GM12864 (cell line): Measurements from ENCODE around the gene PDIK1L.

ENCODE experiments used
- DNase-seq: peaks from one replicate; pipeline ENCODE4 v3.0.0-alpha.2; 2011; ENCODE audit warnings: low read depth
- H3K4me3 ChIP-seq: 2 replicates; pipeline ENCODE4 v1.5.1; 2011; ENCODE audit warnings: mild to moderate bottlenecking, low read depth, low read length, control low read depth
- TF ChIP-seq, protein P1 (sequence below): IDR thresholded peaks from 2 replicates; pipeline ENCODE4 v1.5.1; 2011; ENCODE audit warnings: low read depth, mild to moderate bottlenecking, moderate library complexity, low read length, control low read depth, inconsistent platforms; ENCODE audit errors: missing control alignments

The PDIK1L gene

DNA sequence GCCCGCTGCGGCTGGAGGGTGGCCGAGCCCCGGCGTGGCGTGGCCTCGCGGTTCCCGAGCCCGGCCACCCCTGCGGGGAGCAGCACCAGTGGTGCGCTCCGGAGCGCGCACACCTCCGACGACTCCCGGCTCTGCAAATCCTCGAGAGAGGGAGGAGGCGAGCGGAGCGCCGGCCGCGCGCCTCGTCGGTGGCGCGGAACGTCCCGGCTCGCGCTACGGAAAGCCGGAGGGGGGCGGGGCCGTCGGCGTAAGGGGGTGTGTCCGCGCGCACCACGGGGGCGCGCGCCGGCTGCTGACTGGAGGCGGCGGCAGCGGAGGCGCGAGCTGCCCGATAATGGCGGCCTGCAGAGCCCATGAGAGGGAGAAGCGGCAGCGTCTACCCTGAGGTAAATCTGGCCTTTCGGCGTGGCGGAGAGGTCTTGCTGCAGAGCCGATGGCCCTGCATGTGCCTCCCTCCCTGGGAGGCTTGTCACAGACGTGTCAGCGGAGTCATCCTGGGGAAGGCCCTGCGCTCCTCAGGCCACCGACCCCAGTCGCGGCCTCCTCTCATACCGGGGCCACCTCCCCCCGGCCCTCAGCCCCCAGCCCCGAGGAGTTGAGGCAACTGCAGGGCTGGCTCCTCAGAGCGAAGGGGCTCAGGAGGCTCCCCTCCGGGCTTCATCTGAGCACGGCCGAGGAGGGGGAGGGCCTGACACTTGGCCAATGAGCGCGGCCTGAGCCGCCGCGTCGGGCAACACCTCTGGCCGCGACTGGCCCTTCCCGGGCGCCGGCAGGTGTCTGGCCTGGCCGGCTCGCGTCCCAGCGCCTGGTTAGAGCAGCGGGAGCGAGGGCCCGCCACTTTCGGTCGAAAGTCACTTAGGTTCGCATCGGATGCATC, at the start of gene PDIK1L:
PDIK1L (plus strand) TSS at position 295 of the 877 bp plus-strand sequence. CDS start 2,485 bp downstream, outside the sequence.
- peak; percentile 84 for DNase-seq
- peak within 1 kb of the TSS; percentile 99 for H3K4me3 ChIP-seq
- TF ChIP-seq, protein P1, sequence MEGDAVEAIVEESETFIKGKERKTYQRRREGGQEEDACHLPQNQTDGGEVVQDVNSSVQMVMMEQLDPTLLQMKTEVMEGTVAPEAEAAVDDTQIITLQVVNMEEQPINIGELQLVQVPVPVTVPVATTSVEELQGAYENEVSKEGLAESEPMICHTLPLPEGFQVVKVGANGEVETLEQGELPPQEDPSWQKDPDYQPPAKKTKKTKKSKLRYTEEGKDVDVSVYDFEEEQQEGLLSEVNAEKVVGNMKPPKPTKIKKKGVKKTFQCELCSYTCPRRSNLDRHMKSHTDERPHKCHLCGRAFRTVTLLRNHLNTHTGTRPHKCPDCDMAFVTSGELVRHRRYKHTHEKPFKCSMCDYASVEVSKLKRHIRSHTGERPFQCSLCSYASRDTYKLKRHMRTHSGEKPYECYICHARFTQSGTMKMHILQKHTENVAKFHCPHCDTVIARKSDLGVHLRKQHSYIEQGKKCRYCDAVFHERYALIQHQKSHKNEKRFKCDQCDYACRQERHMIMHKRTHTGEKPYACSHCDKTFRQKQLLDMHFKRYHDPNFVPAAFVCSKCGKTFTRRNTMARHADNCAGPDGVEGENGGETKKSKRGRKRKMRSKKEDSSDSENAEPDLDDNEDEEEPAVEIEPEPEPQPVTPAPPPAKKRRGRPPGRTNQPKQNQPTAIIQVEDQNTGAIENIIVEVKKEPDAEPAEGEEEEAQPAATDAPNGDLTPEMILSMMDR = no peak

DNA sequence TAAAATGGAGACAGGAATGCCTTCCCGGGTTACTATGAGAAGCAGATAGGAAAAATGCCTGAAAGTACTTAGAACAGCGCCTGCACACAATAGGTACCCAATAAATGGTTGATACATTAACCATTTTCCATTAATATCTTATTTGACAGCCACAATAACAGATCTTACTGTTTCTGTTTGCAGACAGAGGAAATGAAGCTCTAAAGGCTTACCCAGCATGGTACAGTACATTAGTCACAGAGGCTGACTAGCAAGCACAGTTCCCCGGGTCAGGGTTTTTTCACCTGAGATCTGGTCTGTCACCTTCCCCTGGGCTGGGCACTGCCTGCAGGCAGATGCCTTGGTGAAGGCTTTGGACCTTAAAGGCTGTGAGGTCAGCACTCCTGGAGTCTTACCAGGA, 47.1 kb upstream of the PDIK1L start:
- TF ChIP-seq, protein P1 = no peak
- no peak for DNase-seq
- H3K4me3 ChIP-seq = no peak overlapping the region

DNA sequence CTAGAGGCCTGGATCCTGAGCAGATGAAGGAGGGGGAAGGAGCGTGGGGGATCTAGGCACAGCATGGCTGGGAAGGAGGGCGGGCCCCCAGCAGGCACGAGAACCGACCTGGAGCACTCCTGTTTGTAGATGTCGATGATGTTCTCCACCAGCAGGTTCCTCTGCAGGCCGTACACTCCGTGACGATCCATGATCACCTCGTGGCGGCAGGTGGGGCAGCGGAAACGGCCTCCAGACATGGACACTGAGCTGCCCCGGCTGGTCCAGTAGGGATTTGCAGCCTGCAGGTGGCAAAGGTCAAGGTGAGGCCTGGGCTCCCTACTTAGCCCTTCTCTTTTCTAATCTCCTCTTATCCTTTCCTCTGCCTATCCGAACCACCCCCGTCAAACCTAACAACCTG, 45.5 kb upstream of the PDIK1L start:
- no peak overlapping the region for H3K4me3 ChIP-seq
- TF ChIP-seq, protein P1 = no peak
- no peak for DNase-seq

DNA sequence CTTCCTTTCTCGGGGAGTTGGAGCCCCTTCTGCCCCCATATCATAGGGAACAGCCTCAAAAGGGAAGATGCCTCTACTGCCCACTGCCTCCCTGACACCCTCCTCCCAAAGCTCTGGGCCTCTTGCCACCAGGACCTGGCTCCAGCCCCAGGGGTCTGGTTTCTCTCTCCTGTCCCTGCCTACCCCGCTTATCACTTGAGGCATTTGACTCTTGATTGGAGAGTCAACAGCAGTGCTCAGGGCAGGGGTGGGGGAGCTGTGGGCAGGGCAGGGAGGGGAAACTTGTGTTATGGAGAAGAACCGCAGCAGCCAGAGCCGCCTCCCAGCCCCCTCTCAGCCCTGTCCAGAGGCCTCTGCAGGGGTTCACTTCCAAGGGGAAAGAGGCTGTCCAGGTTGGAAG, 44.8 kb upstream of the PDIK1L start:
- no peak for DNase-seq
- TF ChIP-seq, protein P1 = no peak
- H3K4me3 ChIP-seq = no peak overlapping the region

DNA sequence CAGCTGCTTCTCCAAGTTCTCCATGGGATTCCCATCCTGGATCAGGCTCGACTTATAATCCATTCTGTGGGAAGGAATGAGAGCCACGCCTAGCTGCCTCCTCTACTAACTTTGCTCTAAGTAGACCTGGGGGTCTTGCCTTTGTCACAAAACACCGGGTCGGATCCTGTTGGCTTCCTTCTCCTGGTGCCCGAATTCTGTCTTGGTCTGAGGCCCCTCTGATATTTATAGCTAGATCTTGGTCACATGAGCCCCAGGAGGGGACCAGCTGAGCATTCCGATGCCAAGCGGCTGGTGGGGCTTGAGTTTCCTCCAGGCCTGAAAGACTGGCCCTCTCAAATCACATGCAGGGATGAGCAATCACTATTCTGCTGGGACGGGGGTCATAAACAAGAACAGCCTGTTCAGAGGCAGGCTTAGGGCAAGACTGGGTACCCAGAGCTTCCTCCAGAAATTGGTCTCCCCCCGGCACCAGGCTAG, 44.2 kb upstream of the PDIK1L start, which contains the start of gene TRIM63:
TRIM63 (minus strand) TSS at position 199 of the 480 bp plus-strand sequence; CDS start at position 63, 136 bp downstream.
- TF ChIP-seq, protein P1 = no peak
- no peak for DNase-seq
- no peak within 1 kb of the TSS for H3K4me3 ChIP-seq

DNA sequence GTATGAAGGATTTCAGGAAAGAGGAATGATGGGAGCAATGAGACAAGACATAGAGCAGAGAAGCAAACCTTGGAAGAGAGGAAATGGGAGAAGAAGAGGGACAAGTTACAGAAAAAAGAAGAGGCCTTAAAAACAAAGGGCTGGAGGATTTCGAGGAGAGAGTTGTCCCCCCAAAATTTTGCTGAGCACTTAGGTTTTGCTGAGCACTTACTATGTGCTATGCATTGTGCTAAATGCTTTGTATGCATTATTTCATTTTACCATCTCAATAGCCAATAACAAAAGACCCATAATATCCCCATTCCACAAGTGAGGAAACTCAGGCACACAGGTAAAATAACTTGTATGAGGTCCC, 41.7 kb upstream of the PDIK1L start:
- TF ChIP-seq, protein P1 = no peak
- DNase-seq = no peak
- H3K4me3 ChIP-seq = no peak overlapping the region
